Neural cell (in vitro differentiated cells): ENCODE results near the gene UNC5B. TPM values are rescaled to one million over a fixed set of nuclear protein-coding genes. Genes with fewer than 3 reads are reported as not detected.

Experiments
- H2AFZ ChIP-seq: fragments of 200-600, 300-800 bp; sonication (generic), shearing (Covaris generic); 2 replicates; pipeline ENCODE4 v1.6.0; 2014; ENCODE audit warnings: low read depth, mild to moderate bottlenecking, antibody characterized with exemption, low read length, moderate library complexity
- H3F3A ChIP-seq: fragments of 200-600 bp; shearing (Covaris generic); 2 replicates; pipeline ENCODE4 v1.6.1; 2016; ENCODE audit warnings: mild to moderate bottlenecking, moderate library complexity, mixed read lengths, antibody characterized with exemption, low read length; ENCODE audit not compliant: insufficient read depth, poor library complexity, severe bottlenecking
- H3K27ac ChIP-seq: fragments of 200-600, 300-800 bp; sonication (generic), shearing (Covaris generic); 2 replicates; pipeline ENCODE4 v1.5.1; 2014; ENCODE audit warnings: mild to moderate bottlenecking, low read length, moderate library complexity
- H3K27me3 ChIP-seq: fragments of 300-800, 200-600 bp; sonication (generic), shearing (Covaris generic); 2 replicates; pipeline ENCODE4 v1.6.0; 2014; ENCODE audit warnings: mild to moderate bottlenecking, low read depth, low read length, moderate library complexity; ENCODE audit not compliant: insufficient read depth
- H3K36me3 ChIP-seq: fragments of 300-800, 200-600 bp; sonication (generic), shearing (Covaris generic); 2 replicates; pipeline ENCODE4 v1.5.1; 2014; ENCODE audit warnings: mild to moderate bottlenecking, antibody characterized with exemption, low read length, moderate library complexity; ENCODE audit not compliant: insufficient read depth
- H3K4me2 ChIP-seq: fragments of 300-800, 200-600 bp; sonication (generic), shearing (Covaris generic); 2 replicates; pipeline ENCODE4 v1.6.0; 2014; ENCODE audit warnings: mild to moderate bottlenecking, low read length
- H3K4me3 ChIP-seq: fragments of 300-800, 200-600 bp; sonication (generic), shearing (Covaris generic); 2 replicates; pipeline ENCODE4 v1.5.1; 2014; ENCODE audit warnings: mild to moderate bottlenecking, low read length, moderate library complexity
- H3K79me2 ChIP-seq: fragments of 200-600 bp; shearing (Covaris generic); replicated peaks from 2 replicates; pipeline ENCODE4 v1.6.0; 2014; ENCODE audit warnings: mild to moderate bottlenecking, low read length, moderate library complexity; ENCODE audit not compliant: insufficient read depth
- H3K9ac ChIP-seq: fragments of 300-800, 200-600 bp; sonication (generic), shearing (Covaris generic); 2 replicates; pipeline ENCODE4 v1.6.1; 2016; ENCODE audit warnings: mild to moderate bottlenecking, low read length, mixed read lengths
- H3K9me2 ChIP-seq: fragments of 200-600 bp; shearing (Covaris generic); 2 replicates; pipeline ENCODE4 v1.6.1; 2016; ENCODE audit warnings: mild to moderate bottlenecking, low read length, mixed read lengths; ENCODE audit not compliant: insufficient read depth
- H3K9me3 ChIP-seq: fragments of 200-600, 300-800 bp; sonication (generic), shearing (Covaris generic); 2 replicates; pipeline ENCODE4 v1.6.1; 2016; ENCODE audit warnings: mild to moderate bottlenecking, mixed run types, low read length, moderate library complexity, mixed read lengths
- H4K20me1 ChIP-seq: fragments of 200-600 bp; shearing (Covaris generic); 2 replicates; pipeline ENCODE4 v1.6.1; 2016; ENCODE audit warnings: mild to moderate bottlenecking, mixed run types; ENCODE audit not compliant: insufficient read depth
- CTCF ChIP-seq: fragments of 450-650 bp; IDR thresholded peaks from 2 replicates; pipeline ENCODE4 v1.5.1; 2014; ENCODE audit warnings: antibody characterized with exemption, mild to moderate bottlenecking, moderate library complexity; ENCODE audit not compliant: poor library complexity, severe bottlenecking
- EP300 ChIP-seq: fragments of 450-650 bp; conservative IDR thresholded peaks from 2 replicates; pipeline ENCODE4 v1.6.1; 2014; ENCODE audit warnings: antibody characterized with exemption, mild to moderate bottlenecking, moderate library complexity; ENCODE audit not compliant: poor library complexity, severe bottlenecking
- EZH2 ChIP-seq: fragments of 200-600, 300-800 bp; shearing (Covaris generic), sonication (generic); IDR thresholded peaks from 2 replicates; pipeline ENCODE4 v1.6.1; 2014; ENCODE audit warnings: antibody characterized with exemption, low read length, borderline replicate concordance, mild to moderate bottlenecking; ENCODE audit not compliant: insufficient read depth, poor library complexity, severe bottlenecking
- MXI1 ChIP-seq: fragments of 450-650 bp; conservative IDR thresholded peaks from 2 replicates; pipeline ENCODE4 v1.6.1; 2014; ENCODE audit warnings: antibody characterized with exemption, mild to moderate bottlenecking; ENCODE audit not compliant: poor library complexity, severe bottlenecking
- POLR2AphosphoS5 ChIP-seq: IDR thresholded peaks from 2 replicates; pipeline ENCODE4 v1.6.1; 2012
- RAD21 ChIP-seq: fragments of 450-650 bp; conservative IDR thresholded peaks from 2 replicates; pipeline ENCODE4 v1.6.1; 2014; ENCODE audit warnings: antibody characterized with exemption, mild to moderate bottlenecking, moderate library complexity
- REST ChIP-seq: IDR thresholded peaks from 2 replicates; pipeline ENCODE4 v1.6.1; 2012; ENCODE audit warnings: borderline replicate concordance
- SMC3 ChIP-seq: fragments of 450-650 bp; conservative IDR thresholded peaks from 2 replicates; pipeline ENCODE4 v1.6.1; 2014; ENCODE audit warnings: antibody characterized with exemption, mild to moderate bottlenecking, moderate library complexity; ENCODE audit not compliant: poor library complexity
- TAF1 ChIP-seq: IDR thresholded peaks from 2 replicates; pipeline ENCODE4 v1.6.1; 2012; ENCODE audit warnings: low read depth
- polyA plus RNA-seq: library from polyadenylated mRNA; depleted of rRNA; stranded (reverse); fragments of >200 nt; gene quantifications from 2 replicates; pipeline ENCODE4 v1.2.3, GENCODE V29; 2014

The UNC5B gene
- polyA plus RNA-seq, 1 donor from 2014 or later: 2.0 TPM

- no peaks in the 10 kb centered on the region for H4K20me1 ChIP-seq
- H3K36me3 ChIP-seq: no peaks in the 10 kb centered on the region
- no peaks in the 10 kb centered on the region for H3K79me2 ChIP-seq
- no peaks in the 10 kb centered on the region for H3F3A ChIP-seq
- TF ChIP-seq EZH2 (no peak), CTCF (no peak), TAF1 (no peak), EP300 (no peak), REST (no peak), RAD21 (no peak), MXI1 (no peak), POLR2AphosphoS5 (no peak)
- H3K9ac ChIP-seq: no peak overlapping the region
- H3K4me3 ChIP-seq: no peak overlapping the region
- no peak overlapping the region for H3K27ac ChIP-seq
- no peak overlapping the region for H2AFZ ChIP-seq
- H3K4me2 ChIP-seq: no peak overlapping the region
- H3K9me3 ChIP-seq: no peaks in the 10 kb centered on the region
- no peaks in the 10 kb centered on the region for H3K9me2 ChIP-seq
- no peaks in the 10 kb centered on the region for H3K27me3 ChIP-seq
Observed at GRCh38 chr10:71323407-71323806, 111.0 kb downstream of the UNC5B start.

GRCh38 chr10:71324743-71325142 lies 112.4 kb downstream of the UNC5B start:
- Histone ChIP-seq H4K20me1 (no peaks in the 10 kb centered on the region), H3K4me2 (no peak overlapping the region), H3K4me3 (no peak overlapping the region), H3K9ac (no peak overlapping the region), H3K36me3 (no peaks in the 10 kb centered on the region), H3K27ac (no peak overlapping the region), H2AFZ (no peak overlapping the region), H3K27me3 (no peaks in the 10 kb centered on the region), H3K9me3 (no peaks in the 10 kb centered on the region), H3K9me2 (no peaks in the 10 kb centered on the region), H3K79me2 (no peaks in the 10 kb centered on the region), H3F3A (no peaks in the 10 kb centered on the region)
- TF ChIP-seq MXI1 (no peak), REST (no peak), EP300 (no peak), TAF1 (no peak), SMC3 (no peak), EZH2 (no peak), RAD21 (no peak), CTCF (no peak), POLR2AphosphoS5 (no peak)
